Fibroblast of skin of scalp (primary cell): ENCODE measurements around the gene KRTAP12-3.
"Not testable (repeated sequence)": the region's sequence is repeated elsewhere in the genome, so short reads cannot be mapped to it uniquely, and the experiment has no call there.

Source experiments
- DNase-seq: peaks from one replicate; pipeline ENCODE4 v3.0.0-alpha.2; 2013

KRTAP12-3 gene

DNA sequence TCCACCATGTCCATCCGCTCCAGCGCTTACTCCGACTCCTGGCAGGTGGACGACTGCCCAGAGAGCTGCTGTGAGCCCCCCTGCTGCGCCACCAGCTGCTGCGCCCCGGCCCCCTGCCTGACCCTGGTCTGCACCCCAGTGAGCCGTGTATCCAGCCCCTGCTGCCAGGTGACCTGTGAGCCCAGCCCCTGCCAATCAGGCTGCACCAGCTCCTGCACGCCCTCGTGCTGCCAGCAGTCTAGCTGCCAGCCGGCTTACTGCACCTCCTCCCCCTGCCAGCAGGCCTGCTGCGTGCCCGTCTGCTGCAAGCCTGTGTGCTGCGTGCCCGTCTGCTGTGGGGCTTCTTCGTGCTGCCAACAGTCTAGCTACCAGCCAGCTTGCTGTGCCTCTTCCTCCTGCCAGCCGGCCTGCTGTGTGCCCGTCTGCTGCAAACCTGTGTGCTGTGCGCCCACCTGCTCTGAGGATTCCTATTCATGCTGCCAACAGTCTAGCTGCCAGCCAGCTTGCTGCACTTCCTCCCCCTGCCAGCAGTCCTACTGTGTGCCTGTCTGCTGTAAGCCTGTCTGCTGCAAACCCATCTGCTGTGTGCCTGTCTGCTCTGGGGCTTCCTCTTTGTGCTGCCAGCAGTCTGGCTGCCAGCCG, 30.4 kb upstream of the KRTAP12-3 start:
- DNase-seq, result not testable (repeated sequence)

GRCh38 chr21:44627831-44628233, 29.9 kb upstream of the KRTAP12-3 start:
- not testable (repeated sequence) for DNase-seq

DNA sequence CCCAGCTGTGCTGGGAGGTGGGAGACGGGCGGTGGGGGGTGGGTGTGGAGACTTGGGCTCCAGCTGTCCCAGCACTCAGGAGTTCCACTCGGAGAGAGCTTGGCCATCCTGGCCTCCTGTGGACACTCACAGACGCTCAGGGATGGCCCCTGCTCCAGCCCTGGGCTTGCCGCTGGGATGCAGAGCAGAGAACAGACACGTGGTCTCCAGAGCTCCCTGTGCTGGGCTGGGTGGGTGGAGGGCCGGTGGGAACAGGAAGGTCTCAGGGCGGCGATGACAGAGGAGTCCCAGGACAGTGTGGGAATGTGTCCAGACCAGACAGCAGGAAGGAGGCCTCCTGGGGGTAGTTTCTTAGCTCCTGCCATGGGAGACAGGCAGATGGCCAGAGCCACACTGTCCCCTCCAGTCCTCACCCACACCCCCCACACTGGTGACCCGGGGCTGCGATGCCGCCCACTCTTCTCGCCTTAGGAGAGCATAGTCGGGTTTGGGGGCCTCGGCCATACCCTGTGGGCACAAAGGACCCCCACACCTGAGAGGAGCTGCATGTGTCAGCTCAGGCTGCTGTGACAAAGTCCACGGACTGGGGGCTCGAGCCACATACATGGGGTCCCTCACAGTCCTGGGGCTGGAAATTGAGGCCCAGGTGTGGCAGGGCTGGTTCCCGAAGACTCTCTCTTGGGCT, 28.9 kb upstream of the KRTAP12-3 start:
- no peak for DNase-seq

DNA sequence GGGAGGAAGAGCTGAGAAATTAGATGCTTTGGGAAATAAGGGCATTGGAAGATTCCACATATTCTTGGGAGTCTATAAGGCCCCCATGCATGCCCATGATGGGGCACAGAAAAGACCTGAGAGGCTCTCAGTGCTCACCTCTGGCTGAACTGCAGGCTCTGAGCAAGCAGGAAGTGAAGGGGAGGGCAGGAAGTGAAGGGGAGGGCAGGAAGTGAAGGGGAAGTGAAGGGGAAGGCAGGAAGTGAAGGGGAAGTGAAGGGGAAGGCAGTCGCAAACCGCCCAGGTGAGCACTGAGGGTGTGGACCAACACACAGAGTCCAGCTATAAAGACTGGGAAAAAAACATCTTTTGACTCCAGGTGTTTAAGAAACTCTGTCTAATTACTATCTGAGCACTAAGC, 27.3 kb upstream of the KRTAP12-3 start:
- no peak for DNase-seq

DNA sequence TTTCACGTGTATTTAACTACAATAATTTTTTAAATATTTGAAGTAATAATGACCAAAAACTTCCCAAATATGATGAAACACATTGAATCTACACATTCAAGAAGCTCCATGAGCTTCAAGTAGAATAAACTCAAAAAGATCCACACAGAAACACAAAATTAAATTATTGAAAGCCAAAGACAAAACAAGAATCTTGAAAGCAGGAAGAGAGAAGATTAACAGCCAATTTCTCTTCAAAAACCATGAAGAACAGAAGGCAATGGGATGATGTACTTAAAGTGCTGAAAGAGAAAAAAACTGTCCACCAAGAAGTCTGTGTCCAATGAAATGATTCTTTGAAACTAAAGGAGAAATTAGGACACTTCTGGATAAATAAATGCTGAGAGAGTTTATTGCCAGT, 25.7 kb upstream of the KRTAP12-3 start:
- DNase-seq, result no peak

DNA sequence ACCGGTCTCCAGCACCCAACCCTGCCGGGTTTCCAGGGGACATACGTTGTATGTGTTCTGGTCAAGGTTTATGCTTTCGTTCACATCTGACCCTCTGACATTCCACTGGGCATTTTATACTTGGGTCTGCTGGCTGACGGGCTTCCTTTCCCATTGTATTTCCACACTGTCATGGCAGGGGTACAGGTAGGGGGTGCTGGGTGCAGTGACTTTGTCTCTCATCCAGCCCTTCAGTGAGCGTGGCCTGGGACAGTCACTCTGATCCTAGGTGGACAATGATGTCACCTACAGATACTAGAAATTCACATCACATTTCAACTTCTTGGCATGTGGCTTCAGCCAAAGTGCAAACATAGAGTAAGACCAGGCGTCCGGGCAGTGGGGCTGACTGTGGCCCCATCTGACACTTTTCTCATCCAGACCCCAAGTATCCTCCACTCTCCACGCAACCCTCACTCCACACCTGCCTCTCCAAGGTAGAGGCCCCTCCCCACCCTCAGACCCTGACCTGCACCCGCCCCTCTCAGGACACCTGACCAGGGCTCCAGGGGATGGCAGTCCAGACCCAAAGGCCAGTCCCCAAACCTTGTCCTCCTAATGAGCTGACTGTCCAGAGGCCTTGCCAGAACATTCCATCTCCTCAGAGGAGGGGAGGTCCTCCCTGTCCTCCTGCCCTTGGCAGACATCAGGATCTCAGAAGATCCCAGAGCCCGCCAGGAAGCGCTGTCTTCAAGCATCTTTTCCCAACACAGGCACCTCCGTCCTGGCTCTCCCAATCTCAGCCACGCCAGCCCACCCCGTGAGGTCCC, 21.3 kb upstream of the KRTAP12-3 start:
- DNase-seq, result no peak

DNA sequence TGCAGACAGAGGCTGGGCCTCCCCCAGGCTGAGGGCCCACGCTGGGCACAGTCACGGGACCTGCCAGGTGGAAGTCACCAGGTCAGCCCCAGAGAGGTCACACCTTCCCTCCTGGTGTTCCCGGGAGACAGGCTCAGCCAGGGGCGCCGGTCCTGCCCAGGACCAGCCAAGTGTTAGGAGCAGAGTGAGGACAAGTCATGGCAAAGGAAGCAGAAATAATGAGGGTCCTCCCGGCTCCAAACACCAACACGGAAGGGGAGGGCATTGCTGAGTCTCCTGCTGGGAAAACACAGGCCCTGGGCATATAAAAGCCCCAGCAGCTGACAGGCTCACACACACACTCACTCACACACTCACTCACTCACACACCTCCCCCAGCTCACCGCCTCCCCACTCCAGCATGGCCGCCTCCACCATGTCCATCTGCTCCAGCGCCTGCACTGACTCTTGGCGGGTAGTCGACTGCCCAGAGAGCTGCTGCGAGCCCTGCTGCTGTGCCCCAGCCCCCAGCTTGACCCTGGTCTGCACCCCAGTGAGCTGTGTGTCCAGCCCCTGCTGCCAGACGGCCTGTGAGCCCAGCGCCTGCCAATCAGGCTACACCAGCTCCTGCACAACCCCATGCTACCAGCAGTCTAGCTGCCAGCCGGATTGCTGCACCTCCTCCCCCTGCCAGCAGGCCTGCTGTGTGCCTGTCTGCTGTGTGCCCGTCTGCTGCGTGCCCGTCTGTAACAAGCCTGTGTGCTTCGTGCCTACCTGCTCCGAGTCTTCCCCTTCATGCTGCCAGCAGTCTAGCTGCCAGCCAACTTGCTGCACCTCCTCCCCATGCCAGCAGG, 20.5 kb upstream of the KRTAP12-3 start, which contains the start of gene KRTAP10-10:
Gene KRTAP10-10, plus strand, starts transcription at position 339 of the 833 bp plus-strand sequence. Its CDS starts 62 bp downstream, at position 401.
- DNase-seq, result no peak

GRCh38 chr21:44637851-44638348, 19.8 kb upstream of the KRTAP12-3 start:
- not testable (repeated sequence) for DNase-seq

GRCh38 chr21:44638506-44639330, 19.0 kb upstream of the KRTAP12-3 start:
- not testable (repeated sequence) for DNase-seq

GRCh38 chr21:44639331-44639655, 18.4 kb upstream of the KRTAP12-3 start:
- no peak for DNase-seq

GRCh38 chr21:44640761-44641160, 17.0 kb upstream of the KRTAP12-3 start:
- no peak for DNase-seq

DNA sequence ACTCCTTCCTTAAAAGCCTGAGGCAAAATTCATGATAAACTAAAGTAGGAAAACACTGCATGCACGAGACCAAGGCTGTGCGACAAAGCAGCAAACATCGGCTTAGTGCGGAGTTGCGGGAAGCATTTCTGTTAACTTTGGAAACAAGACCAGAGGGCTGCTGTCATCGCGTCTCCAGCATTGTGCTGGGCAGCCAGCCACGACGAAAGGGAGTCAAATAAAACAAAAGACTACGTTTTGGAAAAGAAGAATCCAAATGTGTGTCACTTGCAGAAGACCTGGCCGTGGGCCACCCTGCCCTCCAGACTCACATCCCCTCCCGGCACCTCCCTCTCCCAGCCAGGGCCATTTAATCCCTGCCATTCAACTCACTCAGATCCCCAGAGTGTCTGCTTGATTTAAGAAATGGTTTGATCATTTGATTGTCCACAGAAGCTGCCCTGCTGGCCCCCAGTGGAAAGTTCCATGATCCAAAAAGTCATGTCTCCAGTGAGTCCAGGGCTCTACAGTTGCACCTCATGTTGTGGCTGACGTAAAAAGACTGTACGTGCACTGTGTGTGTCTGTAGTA, 13.9 kb upstream of the KRTAP12-3 start:
- DNase-seq, result no peak

- no peak for DNase-seq
These were observed 12.9 kb upstream of the KRTAP12-3 start for GRCh38 chr21:44644878-44645277.

DNA sequence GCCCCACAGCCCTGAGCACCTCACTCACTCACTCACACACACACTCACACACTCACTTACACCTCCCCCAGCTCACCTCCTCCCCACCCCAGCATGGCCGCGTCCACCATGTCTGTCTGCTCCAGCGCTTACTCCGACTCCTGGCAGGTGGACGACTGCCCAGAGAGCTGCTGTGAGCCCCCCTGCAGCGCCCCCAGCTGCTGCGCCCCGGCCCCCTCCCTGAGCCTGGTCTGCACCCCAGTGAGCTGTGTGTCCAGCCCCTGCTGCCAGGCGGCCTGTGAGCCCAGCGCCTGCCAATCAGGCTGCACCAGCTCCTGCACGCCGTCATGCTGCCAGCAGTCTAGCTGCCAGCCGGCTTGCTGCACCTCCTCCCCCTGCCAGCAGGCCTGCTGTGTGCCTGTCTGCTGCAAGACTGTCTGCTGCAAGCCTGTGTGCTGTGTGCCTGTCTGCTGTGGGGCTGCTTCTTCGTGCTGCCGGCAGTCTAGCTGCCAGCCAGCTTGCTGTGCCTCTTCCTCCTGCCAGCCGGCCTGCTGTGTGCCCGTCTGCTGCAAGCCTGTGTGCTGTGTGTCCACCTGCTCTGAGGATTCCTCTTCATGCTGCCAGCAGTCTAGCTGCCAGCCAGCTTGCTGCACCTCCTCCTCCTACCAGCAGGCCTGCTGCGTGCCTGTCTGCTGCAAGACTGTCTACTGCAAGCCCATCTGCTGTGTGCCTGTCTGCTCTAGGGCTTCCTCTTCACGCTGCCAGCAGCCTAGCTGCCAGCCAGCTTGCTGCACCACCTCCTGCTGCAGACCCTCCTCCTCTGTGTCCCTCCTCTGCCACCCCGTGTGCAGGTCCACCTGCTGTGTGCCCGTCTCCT, 11.1 kb upstream of the KRTAP12-3 start, which contains the start of gene KRTAP10-11:
Gene KRTAP10-11, plus strand, starts transcription at position 49 of the 856 bp plus-strand sequence. Its CDS starts 45 bp downstream, at position 94.
- DNase-seq, result not testable (repeated sequence)

GRCh38 chr21:44647222-44647552, 10.5 kb upstream of the KRTAP12-3 start:
- DNase-seq, result no peak

- no peak for DNase-seq
These were observed 9.0 kb upstream of the KRTAP12-3 start for GRCh38 chr21:44648557-44649311.

GRCh38 chr21:44649521-44650100, 8.1 kb upstream of the KRTAP12-3 start:
- DNase-seq, result no peak

- no peak for DNase-seq
These were observed 7.3 kb upstream of the KRTAP12-3 start for GRCh38 chr21:44650265-44650972.
